ENCODE results near the gene VAV3.

Gene VAV3

DNA sequence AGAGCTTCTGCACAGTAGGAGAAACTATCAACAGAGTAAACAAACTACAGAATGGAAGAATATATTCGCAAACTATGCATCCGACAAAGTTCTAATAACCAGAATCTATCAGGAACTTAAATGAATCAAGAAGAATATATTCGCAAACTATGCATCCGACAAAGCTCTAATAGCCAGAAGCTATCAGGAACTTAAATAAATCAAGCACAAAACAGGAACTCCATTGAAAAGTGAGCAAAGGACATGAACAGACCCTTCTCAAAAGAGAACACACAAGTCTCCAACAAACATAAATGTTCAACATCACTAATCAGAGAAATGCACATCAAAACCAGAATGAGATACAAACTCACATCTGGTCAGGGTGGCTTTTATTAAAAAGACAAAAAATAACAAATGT lies 126.9 kb downstream of the VAV3 start:
- DNase-seq (ENCODE audit: low spot score) = no peak

DNA sequence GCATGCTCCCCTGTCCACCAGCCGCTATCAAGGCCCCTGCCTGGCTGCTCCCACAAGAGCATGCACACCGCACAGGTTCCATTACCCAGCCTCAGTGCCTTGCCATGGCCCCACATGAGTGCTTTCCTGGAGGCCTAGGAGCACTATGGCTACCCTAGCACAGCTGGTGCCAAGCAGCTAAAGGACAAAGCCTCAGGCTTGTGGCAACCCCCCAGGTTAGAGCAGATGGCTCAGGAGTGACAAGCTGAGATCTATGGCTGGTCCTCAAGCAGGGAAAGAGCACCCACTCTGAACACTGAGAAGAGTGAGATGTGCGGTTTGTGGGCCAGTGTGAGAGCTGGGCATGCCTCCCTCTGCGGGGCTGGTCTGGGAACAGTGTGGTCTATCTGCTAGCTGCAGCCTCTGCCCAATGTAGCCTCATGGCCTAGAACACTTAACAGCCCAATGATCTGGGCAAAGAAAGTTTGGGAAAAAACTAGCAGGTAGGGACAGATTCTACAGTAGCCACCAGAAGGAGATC lies 129.8 kb downstream of the VAV3 start:
- DNase-seq (ENCODE audit: low spot score) = no peak

- DNase-seq (ENCODE audit: low spot score) = no peak
Observed at GRCh38 chr1:107833061-107833460, 131.9 kb downstream of the VAV3 start.

DNA sequence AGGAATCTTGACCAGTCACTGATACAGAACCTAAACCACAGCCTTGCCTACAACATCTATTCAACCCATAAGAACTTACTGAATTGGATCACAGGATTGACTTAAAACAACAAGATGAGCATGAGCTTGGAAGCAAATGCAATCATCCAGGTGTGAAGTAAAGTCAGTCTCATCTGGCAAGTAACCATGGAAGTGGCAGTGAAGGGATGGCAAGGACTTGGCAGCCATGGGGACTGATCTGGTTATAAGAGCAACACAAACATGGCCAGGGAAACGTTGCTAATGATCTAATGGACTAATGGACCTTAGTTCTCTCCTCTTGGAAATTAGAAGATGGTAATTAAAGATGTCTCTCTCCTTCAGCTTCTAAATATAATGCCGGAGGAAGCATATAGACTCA lies 133.1 kb downstream of the VAV3 start:
- peak; percentile 55 for DNase-seq (ENCODE audit: low spot score)

- DNase-seq (ENCODE audit: low spot score) = no peak
Observed at GRCh38 chr1:107830526-107830925, 134.5 kb downstream of the VAV3 start.

DNA sequence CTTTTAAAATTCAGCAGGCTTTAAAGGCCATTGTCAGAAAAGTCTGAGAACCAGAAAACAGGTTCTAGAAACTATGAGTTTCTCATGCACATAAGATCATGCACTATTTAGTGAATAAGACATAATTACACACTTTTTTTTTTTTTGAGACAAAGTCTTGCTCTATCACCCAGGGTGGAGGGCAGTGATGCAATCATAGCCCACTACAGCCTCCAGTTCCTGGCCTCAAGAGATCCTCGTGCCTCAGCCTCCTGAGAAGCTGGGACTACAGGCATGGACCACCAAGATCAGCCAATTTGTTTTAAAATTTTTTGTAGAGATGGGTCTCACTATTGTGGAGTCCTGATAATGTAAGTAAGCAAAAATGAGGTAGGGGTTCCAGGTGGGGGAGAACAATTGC lies 134.9 kb downstream of the VAV3 start:
- no peak for DNase-seq (ENCODE audit: low spot score)

DNA sequence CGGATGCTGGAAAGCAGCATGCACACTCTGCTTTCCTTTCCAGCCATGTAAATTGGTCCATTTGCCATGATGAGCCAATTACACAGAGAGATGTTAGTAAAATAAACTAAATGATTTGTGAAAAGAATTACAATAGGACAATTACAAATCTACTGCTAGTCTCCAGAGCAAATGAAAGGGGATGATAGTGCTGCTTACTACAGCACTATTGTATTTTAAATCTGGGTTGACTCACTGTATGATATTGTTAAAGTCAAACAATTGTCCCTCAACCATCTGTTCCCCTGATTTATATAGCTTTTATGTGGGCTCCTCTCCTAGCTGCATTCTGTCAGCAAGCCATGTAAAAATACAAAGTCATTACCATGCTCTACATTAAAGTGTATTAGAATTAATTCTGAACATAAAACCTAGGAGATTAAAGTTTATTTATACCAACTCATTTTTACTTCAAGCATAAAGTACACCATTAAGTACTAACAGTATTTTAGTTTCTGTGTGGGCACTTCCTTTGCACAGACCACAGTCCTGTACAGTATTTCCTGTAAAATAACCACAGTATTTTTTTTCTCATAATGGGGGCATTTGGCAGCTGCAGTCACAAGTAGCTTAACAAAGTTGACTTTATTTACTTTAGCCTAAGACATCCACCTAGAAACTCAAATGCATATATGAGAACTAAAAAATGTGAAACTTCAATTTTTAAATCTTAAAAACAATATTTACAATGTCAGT lies 135.8 kb downstream of the VAV3 start:
- DNase-seq (ENCODE audit: low spot score) = no peak

DNA sequence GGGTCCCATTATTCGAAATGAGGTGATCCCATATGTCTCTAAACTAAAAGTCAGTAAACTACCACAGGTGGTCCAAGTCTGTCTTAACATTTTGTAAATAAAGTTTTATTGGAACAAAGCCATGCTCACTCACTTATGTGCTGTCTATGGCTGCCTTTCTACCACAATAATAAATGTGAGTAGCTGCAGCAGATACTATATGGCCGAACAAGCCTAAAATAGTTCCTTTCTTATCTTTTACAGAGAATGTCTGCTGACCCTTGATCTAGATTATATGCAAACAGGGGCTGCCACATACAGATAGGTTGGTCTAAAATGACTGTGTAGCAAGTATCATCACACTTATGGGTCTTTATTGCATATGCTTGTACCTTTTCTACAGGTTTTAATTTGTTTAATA lies 140.0 kb downstream of the VAV3 start:
- DNase-seq (ENCODE audit: low spot score) = no peak

- DNase-seq (ENCODE audit: low spot score) = peak; percentile 27
Observed at GRCh38 chr1:107821340-107821739, 143.6 kb downstream of the VAV3 start.

DNA sequence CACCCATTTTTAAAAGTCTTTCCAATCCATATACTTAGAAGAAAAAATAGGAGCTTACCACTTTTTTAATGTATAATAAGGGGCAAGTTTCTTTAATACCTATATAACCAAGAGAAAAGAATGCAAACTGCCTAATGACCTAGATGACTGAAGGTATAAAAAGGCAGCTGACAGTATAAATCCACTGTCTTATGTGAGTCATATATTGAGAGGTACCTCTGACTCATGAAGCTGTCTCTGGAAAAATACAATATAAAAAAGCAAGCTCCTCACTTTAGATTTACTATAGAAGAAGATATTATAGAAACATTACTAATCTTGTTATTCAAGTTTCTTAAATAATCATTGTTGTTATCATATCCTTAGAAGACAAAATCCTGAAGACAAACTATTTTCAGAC lies 144.2 kb downstream of the VAV3 start:
- DNase-seq (ENCODE audit: low spot score) = peak; percentile 62

DNA sequence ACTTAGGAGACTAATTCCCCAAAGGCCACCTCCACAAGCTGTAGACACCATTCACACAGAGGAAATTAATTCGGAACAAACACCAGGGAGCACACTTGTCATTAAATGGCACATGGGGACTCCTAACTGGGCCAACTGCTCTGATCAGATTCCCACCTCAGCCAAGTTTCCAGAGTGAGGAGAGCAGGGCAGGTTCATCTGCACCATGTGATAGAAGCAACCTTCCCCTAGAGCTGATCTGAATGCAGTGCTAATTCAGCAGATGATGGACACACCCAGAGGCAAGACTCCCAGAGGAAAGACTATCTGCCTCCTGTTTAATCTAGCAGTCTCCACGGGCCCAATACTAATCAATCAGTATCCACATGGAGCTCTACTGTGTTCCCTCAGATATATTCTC lies 147.0 kb downstream of the VAV3 start:
- DNase-seq (ENCODE audit: low spot score) = no peak

DNA sequence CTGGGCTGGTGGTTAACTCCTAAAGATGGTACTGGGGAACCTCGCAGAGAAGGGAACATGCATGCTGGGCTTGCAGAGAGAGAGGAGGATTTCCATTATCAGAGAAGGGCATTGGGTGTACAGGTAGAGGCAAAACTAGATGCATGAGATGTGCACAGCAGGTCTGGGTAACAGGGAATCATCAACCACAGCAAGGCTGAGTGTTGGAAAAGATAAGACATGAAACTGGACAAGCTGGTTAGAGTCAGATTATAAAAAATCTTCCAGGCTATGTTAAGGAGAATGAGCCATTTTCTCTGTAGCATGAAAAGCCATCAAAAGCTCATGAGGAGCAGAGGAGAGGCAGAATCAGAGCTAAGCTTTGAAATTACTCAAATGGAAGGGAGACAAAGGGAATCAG lies 147.8 kb downstream of the VAV3 start:
- DNase-seq (ENCODE audit: low spot score) = no peak

- DNase-seq (ENCODE audit: low spot score) = no peak
Observed at GRCh38 chr1:107810291-107810951, 154.6 kb downstream of the VAV3 start.

GRCh38 chr1:107807855-107808254 lies 157.1 kb downstream of the VAV3 start:
- no peak for DNase-seq (ENCODE audit: low spot score)

- DNase-seq (ENCODE audit: low spot score) = no peak
Observed at GRCh38 chr1:107807405-107807804, 157.6 kb downstream of the VAV3 start.

- no peak for DNase-seq (ENCODE audit: low spot score)
Observed at GRCh38 chr1:107806902-107807301, 158.1 kb downstream of the VAV3 start.

DNA sequence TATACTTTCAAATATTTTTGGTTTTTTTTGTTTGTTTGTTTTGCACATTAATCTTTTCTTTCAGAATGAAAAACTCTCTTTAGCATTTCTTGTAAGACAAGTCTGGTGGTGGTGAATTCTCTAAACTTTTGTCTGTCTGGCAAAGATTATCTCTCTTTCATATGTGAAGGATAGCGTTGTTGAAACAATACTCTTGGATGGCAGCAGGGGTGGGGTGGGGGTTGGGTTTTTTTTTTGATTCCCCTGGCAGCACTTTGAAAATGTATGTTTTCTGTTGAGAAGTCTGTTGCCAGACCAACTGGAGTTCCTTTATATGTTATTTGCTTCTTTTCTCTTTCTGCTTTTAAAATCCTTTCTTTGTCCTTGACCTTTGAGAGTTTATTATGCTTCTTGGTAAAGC lies 160.2 kb downstream of the VAV3 start:
- no peak for DNase-seq (ENCODE audit: low spot score)

DNA sequence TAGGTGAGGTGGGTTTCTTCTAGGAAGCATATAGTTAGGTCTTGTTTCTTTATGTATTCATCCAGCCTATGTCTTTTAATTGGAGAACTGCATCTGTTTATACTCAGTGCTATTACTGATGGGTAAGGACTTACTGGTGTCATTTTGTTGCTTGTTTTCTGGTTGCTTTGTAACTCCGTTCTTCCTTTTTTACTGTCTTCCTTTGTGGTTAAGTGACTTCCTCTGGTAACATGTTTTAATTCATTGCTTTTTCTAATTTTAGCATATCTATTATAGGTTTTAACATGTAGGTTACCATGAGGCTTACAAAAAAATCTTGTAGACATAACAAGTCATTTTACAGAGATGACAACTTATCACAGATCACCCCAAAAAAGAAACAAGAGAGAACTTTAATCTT lies 160.8 kb downstream of the VAV3 start:
- DNase-seq (ENCODE audit: low spot score) = no peak

DNA sequence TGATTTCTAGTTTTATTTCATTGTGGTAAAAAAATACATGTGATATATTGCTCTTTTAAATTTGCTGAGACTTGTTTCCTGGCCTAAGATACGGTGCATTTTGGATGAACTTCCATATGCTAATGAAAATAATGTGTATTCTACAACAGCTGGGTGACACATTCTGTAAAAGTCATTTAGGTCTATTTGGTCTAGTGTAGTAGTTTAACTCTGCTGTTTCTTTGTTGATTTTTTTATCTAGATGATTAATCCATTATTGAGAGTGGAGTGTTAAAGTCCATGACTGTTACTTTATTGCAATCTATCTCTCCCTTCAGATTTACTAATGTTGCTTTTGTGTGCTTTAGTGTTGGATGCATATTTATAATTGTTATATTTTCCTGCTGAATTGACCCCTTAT lies 161.4 kb downstream of the VAV3 start:
- no peak for DNase-seq (ENCODE audit: low spot score)

GRCh38 chr1:107802654-107803053 lies 162.3 kb downstream of the VAV3 start:
- no peak for DNase-seq (ENCODE audit: low spot score)

- no peak for DNase-seq (ENCODE audit: low spot score)
Observed at GRCh38 chr1:107795994-107796393, 169.0 kb downstream of the VAV3 start.

GRCh38 chr1:107795441-107795840 lies 169.5 kb downstream of the VAV3 start:
- DNase-seq (ENCODE audit: low spot score) = no peak

- DNase-seq (ENCODE audit: low spot score) = no peak
Observed at GRCh38 chr1:107794571-107794970, 170.4 kb downstream of the VAV3 start.
